ENCODE data around the gene KBTBD13.
"Not testable (repeated sequence)": the region's sequence is repeated elsewhere in the genome, so short reads cannot be mapped to it uniquely, and the experiment has no call there.

Gene KBTBD13

DNA sequence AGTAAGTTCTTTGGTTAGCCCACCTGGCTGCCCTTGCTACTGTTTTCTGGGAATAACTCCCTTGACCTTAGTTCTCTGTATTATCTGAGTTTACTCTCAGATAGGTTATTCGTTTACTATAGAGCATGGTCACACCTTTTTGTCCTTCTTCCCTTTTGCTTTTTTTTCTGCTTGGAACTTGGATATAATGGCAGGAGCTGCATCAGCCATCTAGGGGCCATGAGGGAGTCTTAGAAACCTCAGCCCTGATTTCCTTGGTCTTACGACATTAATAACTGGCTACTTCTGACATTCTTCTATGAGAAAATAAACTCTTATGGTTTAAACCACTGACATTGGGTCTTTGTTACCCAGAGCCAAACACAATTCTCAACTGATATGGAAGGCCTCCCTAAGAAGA lies 34.8 kb upstream of the KBTBD13 start:
- H3K4me3 ChIP-seq (ENCODE audit: low read depth, low read length), result no peak overlapping the region
- no peak for TF ChIP-seq CTCF (IDR thresholded peaks at IDR 0.05; ENCODE audit: low read depth, low read length)

DNA sequence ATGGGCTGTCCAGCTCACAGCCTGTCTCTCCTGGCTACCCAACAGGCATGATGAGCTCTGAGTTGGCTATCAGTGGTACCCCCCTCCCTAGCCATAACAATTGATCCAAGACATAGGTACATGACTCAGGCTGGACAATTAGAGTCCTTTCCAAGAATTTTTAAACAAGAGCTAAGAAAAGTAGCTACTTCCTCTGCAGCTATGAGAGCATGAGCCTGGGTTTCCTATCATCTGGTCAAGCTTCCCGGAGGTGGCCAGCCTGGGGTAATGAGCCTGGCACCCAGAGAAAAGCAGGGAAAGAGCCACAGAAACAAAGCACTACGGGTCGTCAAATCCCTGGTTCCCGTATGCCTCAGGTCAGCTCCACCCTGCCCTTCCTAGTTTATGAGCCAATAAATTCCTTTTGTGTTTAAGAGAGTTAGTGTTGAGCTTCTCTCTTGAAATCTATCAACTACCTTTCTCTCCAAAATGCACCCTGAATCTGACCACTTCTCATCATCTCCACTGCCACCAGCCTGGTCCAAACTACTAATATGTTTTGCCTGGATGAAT lies 33.7 kb upstream of the KBTBD13 start:
- TF ChIP-seq CTCF (IDR thresholded peaks at IDR 0.05; ENCODE audit: low read depth, low read length), result no peak
- H3K4me3 ChIP-seq (ENCODE audit: low read depth, low read length), result no peak overlapping the region

GRCh38 chr15:65044218-65044617 lies 32.3 kb upstream of the KBTBD13 start:
- H3K4me3 ChIP-seq (ENCODE audit: low read depth, low read length), result not testable (repeated sequence)

GRCh38 chr15:65044724-65045481 lies 31.6 kb upstream of the KBTBD13 start, which contains the start of gene SLC51B:
Gene SLC51B (plus strand): TSS chr15:65045387. CDS start chr15:65050005, 4,618 bp downstream.
- TF ChIP-seq CTCF (IDR thresholded peaks at IDR 0.05; ENCODE audit: low read depth, low read length), result no peak

DNA sequence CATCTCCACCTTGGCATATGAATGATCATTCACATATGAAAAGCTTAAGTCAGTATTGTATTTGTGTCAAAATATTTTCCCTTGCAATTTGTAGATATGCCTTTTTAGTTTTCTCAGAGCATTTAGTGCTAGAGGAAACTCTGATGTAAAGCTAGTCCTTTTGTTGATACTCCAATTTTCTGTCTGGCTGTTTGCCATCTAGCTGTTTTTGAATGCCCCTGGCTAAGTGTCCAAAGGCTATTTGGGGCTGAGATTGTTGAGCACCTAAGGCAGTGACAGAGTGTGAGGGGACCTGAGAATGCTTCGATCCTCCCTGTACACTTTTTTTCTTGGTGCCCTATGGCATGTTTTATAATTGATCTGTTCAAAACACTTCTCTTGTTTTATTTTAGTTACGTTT lies 28.3 kb upstream of the KBTBD13 start:
- no peak for TF ChIP-seq CTCF (IDR thresholded peaks at IDR 0.05; ENCODE audit: low read depth, low read length)
- no peak overlapping the region for H3K4me3 ChIP-seq (ENCODE audit: low read depth, low read length)

More at GRCh38 chr15:65044724-65045481, 31.6 kb upstream of the KBTBD13 start, which contains the start of gene SLC51B:
- H3K4me3 ChIP-seq (ENCODE audit: low read depth, low read length), result no peak within 1 kb of the TSS

DNA sequence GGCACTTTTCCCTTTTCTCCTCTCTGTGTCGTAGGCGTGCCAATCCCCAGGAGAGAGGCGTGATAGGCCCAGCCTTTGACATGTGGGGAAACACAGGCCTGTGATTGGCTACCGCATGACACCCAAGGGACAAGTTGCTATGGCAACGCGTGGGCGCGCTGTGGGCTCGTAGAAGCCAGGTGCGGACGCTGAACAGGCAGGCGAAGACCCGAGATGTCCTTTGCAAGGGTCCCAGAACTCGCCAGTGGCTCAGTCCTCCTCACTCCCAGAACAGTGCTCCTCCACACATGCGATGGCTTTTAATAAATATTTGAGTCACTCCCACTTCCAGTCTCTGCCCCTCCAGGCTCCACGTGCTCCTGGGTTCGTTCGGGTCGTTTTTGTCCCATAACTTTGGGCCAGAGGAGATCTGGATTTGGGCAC lies 27.1 kb upstream of the KBTBD13 start:
- H3K4me3 ChIP-seq (ENCODE audit: low read depth, low read length), result no peak overlapping the region

DNA sequence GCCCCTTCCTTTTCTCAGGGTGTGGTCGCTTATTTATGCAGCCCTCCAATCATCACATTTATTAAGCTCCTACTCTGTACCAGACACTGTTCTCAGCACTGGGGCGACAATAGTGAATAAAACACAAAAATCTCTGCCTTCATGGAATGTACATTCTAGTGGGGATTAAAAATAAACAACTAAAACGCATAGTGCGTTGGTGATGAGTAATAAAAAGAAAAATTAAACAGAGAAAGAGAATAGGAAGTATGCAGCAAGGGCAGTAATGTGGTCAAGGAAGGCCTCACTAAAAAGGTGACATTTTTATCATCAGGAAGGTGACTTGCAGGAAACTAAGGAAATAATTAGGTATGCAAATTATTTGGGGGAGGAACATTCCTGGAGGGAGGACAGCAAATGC lies 26.3 kb upstream of the KBTBD13 start:
- TF ChIP-seq CTCF (IDR thresholded peaks at IDR 0.05; ENCODE audit: low read depth, low read length), result no peak
- no peak overlapping the region for H3K4me3 ChIP-seq (ENCODE audit: low read depth, low read length)

More for the DNA sequence above, 27.1 kb upstream of the KBTBD13 start:
- no peak for TF ChIP-seq CTCF (IDR thresholded peaks at IDR 0.05; ENCODE audit: low read depth, low read length)
